ENCODE measurements around the gene LRP11. TPM values are rescaled to one million over a fixed set of nuclear protein-coding genes. Genes with fewer than 3 reads are reported as not detected.

Gene LRP11
- total and polyA plus RNA-seq, 2 experiments from 2014 or later: 33.6 to 35.4 TPM

GRCh38 chr6:149860834-149861602, 3.1 kb downstream of the LRP11 start:
- no peak overlapping the region for H3K4me3 ChIP-seq
- no peak overlapping the region for H2AFZ ChIP-seq
- no peaks in the 10 kb centered on the region for H3K9me2 ChIP-seq (replicated peaks; ENCODE audit: insufficient read depth)
- 91% methylated on average over 14 of the region's 14 CpGs for WGBS (ENCODE audit: low lambda C conversion rate, missing lambda C conversion rate)
- peak overlapping the region; percentile 96 for H3K4me2 ChIP-seq
- no peak for DNase-seq (ENCODE audit: low spot score)
- TF ChIP-seq CTCF (IDR thresholded peaks at IDR 0.05; ENCODE audit: poor library complexity): peak; percentile 10
- TF ChIP-seq EZH2phosphoT487 (IDR thresholded peaks at IDR 0.05; ENCODE audit: low read depth, severe bottlenecking, unreplicated experiment): no peak
- H3K36me3 ChIP-seq (replicated peaks; ENCODE audit: insufficient read depth, low read depth): no peaks in the 10 kb centered on the region
- no peak overlapping the region for H3K27ac ChIP-seq
- H3K9me3 ChIP-seq (ENCODE audit: low read depth): no peaks in the 10 kb centered on the region
- peaks cover 55% of the 10 kb centered on the region for H3K79me2 ChIP-seq
- H3K27me3 ChIP-seq: no peaks in the 10 kb centered on the region
- H4K20me1 ChIP-seq (ENCODE audit: insufficient read depth, poor library complexity, severe bottlenecking): no peaks in the 10 kb centered on the region
- H3K4me1 ChIP-seq (ENCODE audit: insufficient read depth): peaks cover 29% of the 10 kb centered on the region

GRCh38 chr6:149860513-149860833, 3.7 kb downstream of the LRP11 start:
- no peak overlapping the region for H3K4me3 ChIP-seq
- no peaks in the 10 kb centered on the region for H4K20me1 ChIP-seq (ENCODE audit: insufficient read depth, poor library complexity, severe bottlenecking)
- DNase-seq (ENCODE audit: low spot score): no peak
- H3K79me2 ChIP-seq: peaks cover 55% of the 10 kb centered on the region
- H3K9me2 ChIP-seq (replicated peaks; ENCODE audit: insufficient read depth): no peaks in the 10 kb centered on the region
- TF ChIP-seq EZH2phosphoT487 (IDR thresholded peaks at IDR 0.05; ENCODE audit: low read depth, severe bottlenecking, unreplicated experiment): no peak
- no peak for TF ChIP-seq CTCF (IDR thresholded peaks at IDR 0.05; ENCODE audit: poor library complexity)
- no peak for TF ChIP-seq EZH2 (IDR thresholded peaks at IDR 0.05; ENCODE audit: borderline replicate concordance)
- no peak overlapping the region for H3K4me2 ChIP-seq
- no peaks in the 10 kb centered on the region for H3K9me3 ChIP-seq (ENCODE audit: low read depth)
- 91% methylated on average over 5 of the region's 5 CpGs for WGBS (ENCODE audit: low lambda C conversion rate, missing lambda C conversion rate)
- no peaks in the 10 kb centered on the region for H3K36me3 ChIP-seq (replicated peaks; ENCODE audit: insufficient read depth, low read depth)
- H2AFZ ChIP-seq: no peak overlapping the region
- H3K27ac ChIP-seq: no peak overlapping the region
- peaks cover 34% of the 10 kb centered on the region for H3K4me1 ChIP-seq (ENCODE audit: insufficient read depth)
- no peaks in the 10 kb centered on the region for H3K27me3 ChIP-seq

GRCh38 chr6:149859938-149860337, 4.2 kb downstream of the LRP11 start:
- no peak for DNase-seq (ENCODE audit: low spot score)
- H3K4me2 ChIP-seq: peak overlapping the region; percentile 43
- no peaks in the 10 kb centered on the region for H3K27me3 ChIP-seq
- TF ChIP-seq CTCF (IDR thresholded peaks at IDR 0.05; ENCODE audit: poor library complexity): no peak
- TF ChIP-seq EZH2phosphoT487 (IDR thresholded peaks at IDR 0.05; ENCODE audit: low read depth, severe bottlenecking, unreplicated experiment): no peak
- TF ChIP-seq EZH2 (IDR thresholded peaks at IDR 0.05; ENCODE audit: borderline replicate concordance): no peak
- no peaks in the 10 kb centered on the region for H3K9me2 ChIP-seq (replicated peaks; ENCODE audit: insufficient read depth)
- 80% methylated on average over 3 of the region's 3 CpGs for WGBS (ENCODE audit: low lambda C conversion rate, missing lambda C conversion rate)
- no peaks in the 10 kb centered on the region for H4K20me1 ChIP-seq (ENCODE audit: insufficient read depth, poor library complexity, severe bottlenecking)
- H3K79me2 ChIP-seq: peaks cover 55% of the 10 kb centered on the region
- no peaks in the 10 kb centered on the region for H3K9me3 ChIP-seq (ENCODE audit: low read depth)
- no peak overlapping the region for H2AFZ ChIP-seq
- H3K4me1 ChIP-seq (ENCODE audit: insufficient read depth): peaks cover 37% of the 10 kb centered on the region
- peak overlapping the region; percentile 69 for H3K27ac ChIP-seq
- H3K4me3 ChIP-seq: no peak overlapping the region
- H3K36me3 ChIP-seq (replicated peaks; ENCODE audit: insufficient read depth, low read depth): no peaks in the 10 kb centered on the region

Measured in hepatocyte (in vitro differentiated cells).